Measurements from ENCODE around the gene CTPS2. TPM values are rescaled to one million over a fixed set of nuclear protein-coding genes. Genes with fewer than 3 reads are reported as not detected.
A peak's percentile ranks its signal among the peaks of the same experiment; 100 is the strongest.
"Not testable (repeated sequence)": the region's sequence is repeated elsewhere in the genome, so short reads cannot be mapped to it uniquely, and the experiment has no call there.

Gene CTPS2
- total RNA-seq, 6 experiments from 2014 or later = 5.1 to 7.3 (median 6.5) TPM

- Mint-ChIP-seq H3K36me3 (ENCODE audit: low read depth) (no peaks in the 10 kb centered on the region), H3K4me3 (no peak overlapping the region), H3K27ac (no peak overlapping the region), H3K27me3 (ENCODE audit: insufficient read depth) (no peaks in the 10 kb centered on the region), H3K9me3 (no peaks in the 10 kb centered on the region), H3K4me1 (ENCODE audit: low read depth) (no peaks in the 10 kb centered on the region; the same call in 1 of the 2 replicates)
- no peak for TF ChIP-seq CTCF (IDR thresholded peaks at IDR 0.05)
- no peak for DNase-seq
These were observed 20.5 kb upstream of the CTPS2 start for GRCh38 chrX:16733013-16733412.

GRCh38 chrX:16730450-16730849 is 18.0 kb upstream of the CTPS2 start:
- no peak for TF ChIP-seq CTCF (IDR thresholded peaks at IDR 0.05)
- no peak for DNase-seq
- peaks cover 3% of the 10 kb centered on the region for H3K36me3 Mint-ChIP-seq (ENCODE audit: low read depth)
- no peak overlapping the region for H3K4me3 Mint-ChIP-seq
- H3K4me1 Mint-ChIP-seq (ENCODE audit: low read depth) = peaks cover 4% of the 10 kb centered on the region
- H3K27me3 Mint-ChIP-seq (ENCODE audit: insufficient read depth) = no peaks in the 10 kb centered on the region
- no peak overlapping the region for H3K27ac Mint-ChIP-seq
- H3K9me3 Mint-ChIP-seq = no peaks in the 10 kb centered on the region

GRCh38 chrX:16727637-16728036 is 15.2 kb upstream of the CTPS2 start:
- DNase-seq = no peak
- no peak overlapping the region for H3K27ac Mint-ChIP-seq
- peaks cover 14% of the 10 kb centered on the region for H3K36me3 Mint-ChIP-seq (ENCODE audit: low read depth)
- H3K9me3 Mint-ChIP-seq = no peaks in the 10 kb centered on the region
- no peak overlapping the region for H3K4me3 Mint-ChIP-seq
- TF ChIP-seq CTCF (IDR thresholded peaks at IDR 0.05) = no peak
- peaks cover 21% of the 10 kb centered on the region for H3K4me1 Mint-ChIP-seq (ENCODE audit: low read depth)
- H3K27me3 Mint-ChIP-seq (ENCODE audit: insufficient read depth) = no peaks in the 10 kb centered on the region

GRCh38 chrX:16726347-16726988 is 14.0 kb upstream of the CTPS2 start:
- peaks cover 16% of the 10 kb centered on the region for H3K36me3 Mint-ChIP-seq (ENCODE audit: low read depth)
- not testable (repeated sequence) for H3K27ac Mint-ChIP-seq; DNase-seq; H3K27me3 Mint-ChIP-seq (ENCODE audit: insufficient read depth); H3K4me3 Mint-ChIP-seq; H3K9me3 Mint-ChIP-seq
- peaks cover 25% of the 10 kb centered on the region for H3K4me1 Mint-ChIP-seq (ENCODE audit: low read depth)

GRCh38 chrX:16725072-16725471 is 12.6 kb upstream of the CTPS2 start:
- peaks cover 31% of the 10 kb centered on the region for H3K4me1 Mint-ChIP-seq (ENCODE audit: low read depth)
- no peaks in the 10 kb centered on the region for H3K9me3 Mint-ChIP-seq
- no peaks in the 10 kb centered on the region for H3K27me3 Mint-ChIP-seq (ENCODE audit: insufficient read depth)
- DNase-seq = no peak
- peak overlapping the region; percentile 32 for H3K27ac Mint-ChIP-seq
- H3K4me3 Mint-ChIP-seq = no peak overlapping the region
- H3K36me3 Mint-ChIP-seq (ENCODE audit: low read depth) = peaks cover 21% of the 10 kb centered on the region
- no peak for TF ChIP-seq CTCF (IDR thresholded peaks at IDR 0.05)

GRCh38 chrX:16722481-16722880 is 10.0 kb upstream of the CTPS2 start:
- Mint-ChIP-seq H3K4me1 (ENCODE audit: low read depth) (peaks cover 38% of the 10 kb centered on the region), H3K27ac (peak overlapping the region; percentile 62), H3K27me3 (ENCODE audit: insufficient read depth) (no peaks in the 10 kb centered on the region), H3K9me3 (no peaks in the 10 kb centered on the region), H3K4me3 (peak overlapping the region; percentile 70), H3K36me3 (ENCODE audit: low read depth) (peaks cover 21% of the 10 kb centered on the region)
- TF ChIP-seq CTCF (IDR thresholded peaks at IDR 0.05) = no peak
- DNase-seq = no peak

All from HFFc6 (cell line).